Epithelial cell of proximal tubule (primary cell): ENCODE data around the gene ATAD3C. TPM values are rescaled to one million over a fixed set of nuclear protein-coding genes. Genes with fewer than 3 reads are reported as not detected.
"Not testable (repeated sequence)": the region's sequence is repeated elsewhere in the genome, so short reads cannot be mapped to it uniquely, and the experiment has no call there.

Experiments
- DNase-seq: peaks from one replicate; pipeline ENCODE4 v3.0.0-alpha.2; 2011; ENCODE audit warnings: low read depth
- H3K4me3 ChIP-seq: 2 replicates; pipeline ENCODE4 v1.5.1; 2011; ENCODE audit warnings: low read depth, mild to moderate bottlenecking, low read length
- total RNA-seq: library from RNA; depleted of rRNA; stranded (reverse); fragments of >200 nt; gene quantifications from 2 replicates; pipeline ENCODE4 v1.2.3, GENCODE V29; 2015
- TF ChIP-seq, protein P1 (sequence below): conservative IDR thresholded peaks from 2 replicates; pipeline ENCODE4 v1.5.1; 2012; ENCODE audit warnings: low read depth, mild to moderate bottlenecking, low read length

ATAD3C gene
- total RNA-seq, 1 donor from 2014 or later: under 0.01 TPM

DNA sequence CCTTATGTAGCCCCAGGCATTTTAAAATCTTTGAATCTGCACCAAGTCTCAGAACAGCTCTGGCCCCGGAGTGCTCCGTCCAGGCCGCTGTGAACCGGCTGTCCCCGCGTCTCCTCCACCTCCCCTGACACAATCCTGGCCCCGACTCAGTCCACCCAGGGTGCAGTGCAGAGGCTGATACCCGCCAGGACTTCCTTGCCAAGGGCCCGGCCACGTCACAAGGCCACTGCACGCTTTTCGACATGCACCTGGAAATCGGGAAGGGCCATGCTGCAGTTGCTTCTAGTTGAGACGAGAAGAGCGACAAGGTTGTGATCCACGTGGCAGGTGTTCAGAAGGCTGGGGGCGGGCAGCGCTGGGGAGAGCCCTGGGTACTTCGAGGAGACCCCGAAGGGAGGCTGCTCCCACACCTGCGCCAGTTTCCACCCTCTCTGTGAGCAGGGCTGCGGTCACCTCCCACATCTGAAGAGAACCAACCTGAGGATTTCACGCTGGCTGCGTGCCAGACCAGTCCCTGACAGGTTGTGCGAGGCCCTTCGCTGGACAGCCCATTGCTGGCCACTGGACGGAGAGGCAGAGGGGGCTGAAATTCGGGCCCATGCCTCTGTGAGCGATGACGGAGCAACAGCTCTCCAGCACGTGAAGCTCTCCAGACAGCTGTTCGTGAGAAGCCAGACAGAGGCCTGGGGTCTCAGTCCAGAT is 7.3 kb upstream of the ATAD3C start:
- H3K4me3 ChIP-seq: no peak overlapping the region
- TF ChIP-seq, protein P1, sequence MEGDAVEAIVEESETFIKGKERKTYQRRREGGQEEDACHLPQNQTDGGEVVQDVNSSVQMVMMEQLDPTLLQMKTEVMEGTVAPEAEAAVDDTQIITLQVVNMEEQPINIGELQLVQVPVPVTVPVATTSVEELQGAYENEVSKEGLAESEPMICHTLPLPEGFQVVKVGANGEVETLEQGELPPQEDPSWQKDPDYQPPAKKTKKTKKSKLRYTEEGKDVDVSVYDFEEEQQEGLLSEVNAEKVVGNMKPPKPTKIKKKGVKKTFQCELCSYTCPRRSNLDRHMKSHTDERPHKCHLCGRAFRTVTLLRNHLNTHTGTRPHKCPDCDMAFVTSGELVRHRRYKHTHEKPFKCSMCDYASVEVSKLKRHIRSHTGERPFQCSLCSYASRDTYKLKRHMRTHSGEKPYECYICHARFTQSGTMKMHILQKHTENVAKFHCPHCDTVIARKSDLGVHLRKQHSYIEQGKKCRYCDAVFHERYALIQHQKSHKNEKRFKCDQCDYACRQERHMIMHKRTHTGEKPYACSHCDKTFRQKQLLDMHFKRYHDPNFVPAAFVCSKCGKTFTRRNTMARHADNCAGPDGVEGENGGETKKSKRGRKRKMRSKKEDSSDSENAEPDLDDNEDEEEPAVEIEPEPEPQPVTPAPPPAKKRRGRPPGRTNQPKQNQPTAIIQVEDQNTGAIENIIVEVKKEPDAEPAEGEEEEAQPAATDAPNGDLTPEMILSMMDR: no peak
- DNase-seq: no peak

DNA sequence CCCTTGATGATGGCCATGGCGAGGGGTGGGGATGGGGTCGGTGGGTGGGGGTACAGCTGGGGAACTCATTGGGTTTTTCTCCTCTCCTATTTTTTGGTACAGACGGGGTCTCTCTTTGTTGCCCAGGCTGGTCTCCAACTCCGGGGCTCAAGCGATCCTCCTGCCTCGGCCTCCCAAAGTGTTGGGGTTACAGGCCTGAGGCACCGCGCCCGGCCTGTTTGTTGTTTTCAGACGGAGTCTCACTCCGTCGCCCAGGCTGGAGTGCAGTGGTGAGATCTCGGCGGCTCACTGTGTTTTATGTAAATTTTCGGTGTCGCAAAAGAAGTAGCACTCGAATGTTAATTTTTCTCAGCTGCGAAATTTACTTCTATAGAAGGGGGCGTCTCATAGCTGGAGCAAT is 2.9 kb upstream of the ATAD3C start:
- DNase-seq, H3K4me3 ChIP-seq: not testable (repeated sequence)

DNA sequence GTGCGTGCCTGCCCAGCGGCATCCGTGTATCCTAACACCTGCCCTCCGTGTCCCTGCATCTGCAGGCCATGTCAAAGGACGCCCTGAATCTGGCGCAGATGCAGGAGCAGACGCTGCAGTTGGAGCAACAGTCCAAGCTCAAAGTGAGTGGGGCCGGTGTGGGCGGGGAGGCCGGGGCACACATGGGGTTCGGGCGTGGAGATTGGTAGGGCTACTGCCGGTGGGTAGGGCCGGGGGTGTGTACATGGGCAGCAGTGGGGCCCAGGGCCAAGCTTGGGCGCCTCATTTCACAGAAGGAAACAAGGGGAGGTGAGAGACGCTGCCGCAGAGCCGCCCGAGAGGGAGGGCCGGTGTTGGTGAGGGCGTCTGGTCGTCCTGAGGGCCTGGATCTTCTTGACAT is 1.1 kb downstream of the ATAD3C start:
- not testable (repeated sequence) for H3K4me3 ChIP-seq, DNase-seq

DNA sequence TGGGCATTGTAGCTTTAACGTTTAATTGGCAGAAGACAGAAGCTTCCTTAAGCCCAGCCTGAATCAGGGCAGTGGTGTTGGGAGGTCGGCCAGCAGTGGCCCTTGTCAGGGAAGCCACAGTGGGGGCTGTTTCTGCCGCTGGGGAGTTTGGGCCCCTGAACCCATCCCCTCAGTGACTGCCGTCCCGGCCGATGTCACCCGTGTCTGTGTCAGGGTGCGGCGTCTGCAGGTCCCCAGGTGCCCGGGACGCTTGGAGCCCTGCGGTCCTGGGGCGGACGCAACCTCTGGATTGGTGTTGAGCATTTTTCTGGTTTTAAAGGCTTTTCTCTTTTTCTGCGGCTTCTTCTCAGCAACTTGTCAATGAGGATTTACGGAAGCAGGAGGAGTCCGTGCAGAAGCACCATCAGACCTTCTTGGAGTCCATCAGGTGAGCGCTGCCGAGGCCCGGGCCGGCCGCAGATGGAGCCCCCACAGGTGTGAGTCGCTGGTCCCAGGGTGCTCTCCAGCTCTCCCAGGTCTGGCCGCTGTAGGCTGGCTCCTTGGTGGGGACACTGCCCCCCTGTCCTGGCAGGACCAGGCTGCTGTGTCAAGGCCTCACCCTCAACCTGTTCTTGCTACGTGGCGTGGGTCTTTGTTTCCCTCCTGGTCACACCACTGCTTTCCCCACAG is 2.3 kb downstream of the ATAD3C start:
- H3K4me3 ChIP-seq: no peak overlapping the region
- TF ChIP-seq, protein P1: no peak
- no peak for DNase-seq

DNA sequence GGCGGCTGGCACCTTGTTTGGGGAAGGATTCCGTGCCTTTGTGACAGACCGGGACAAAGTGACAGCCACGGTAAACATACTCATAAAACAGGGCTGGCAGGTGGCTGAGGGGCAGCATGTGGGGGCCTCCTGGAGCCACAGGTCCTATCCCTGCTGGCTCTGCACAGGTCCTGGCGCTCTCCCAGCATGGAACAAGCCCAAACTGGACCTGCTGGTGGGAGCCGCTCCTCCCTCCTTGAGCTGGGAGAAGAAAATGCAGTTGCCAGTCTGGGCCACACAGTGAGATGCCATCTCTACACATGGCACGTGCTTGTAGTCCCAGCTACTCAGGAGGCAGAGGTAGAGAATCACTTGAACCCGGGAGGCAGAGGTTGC is 2.9 kb downstream of the ATAD3C start:
- not testable (repeated sequence) for DNase-seq, H3K4me3 ChIP-seq

DNA sequence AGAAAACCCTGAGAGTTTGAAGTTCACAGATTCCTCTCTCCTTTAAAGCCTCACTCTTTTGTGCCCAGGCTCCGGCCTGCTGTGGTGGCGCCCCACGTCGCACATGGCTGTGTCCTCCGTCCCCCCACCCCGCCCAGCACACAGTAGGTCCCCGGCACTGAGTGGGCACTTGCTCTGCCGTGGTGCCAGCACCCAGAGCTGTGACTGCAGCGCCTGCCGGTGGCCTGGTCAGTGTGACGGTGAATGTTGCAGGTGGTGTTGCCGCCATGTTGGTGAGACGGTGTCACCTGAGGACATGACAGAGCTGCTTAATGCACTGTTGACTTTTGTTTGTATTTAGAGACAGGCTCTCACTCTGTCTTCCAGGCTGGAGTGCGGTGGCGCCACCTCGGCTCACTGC is 3.4 kb downstream of the ATAD3C start:
- no peak for DNase-seq
- TF ChIP-seq, protein P1: no peak
- H3K4me3 ChIP-seq: no peak overlapping the region

DNA sequence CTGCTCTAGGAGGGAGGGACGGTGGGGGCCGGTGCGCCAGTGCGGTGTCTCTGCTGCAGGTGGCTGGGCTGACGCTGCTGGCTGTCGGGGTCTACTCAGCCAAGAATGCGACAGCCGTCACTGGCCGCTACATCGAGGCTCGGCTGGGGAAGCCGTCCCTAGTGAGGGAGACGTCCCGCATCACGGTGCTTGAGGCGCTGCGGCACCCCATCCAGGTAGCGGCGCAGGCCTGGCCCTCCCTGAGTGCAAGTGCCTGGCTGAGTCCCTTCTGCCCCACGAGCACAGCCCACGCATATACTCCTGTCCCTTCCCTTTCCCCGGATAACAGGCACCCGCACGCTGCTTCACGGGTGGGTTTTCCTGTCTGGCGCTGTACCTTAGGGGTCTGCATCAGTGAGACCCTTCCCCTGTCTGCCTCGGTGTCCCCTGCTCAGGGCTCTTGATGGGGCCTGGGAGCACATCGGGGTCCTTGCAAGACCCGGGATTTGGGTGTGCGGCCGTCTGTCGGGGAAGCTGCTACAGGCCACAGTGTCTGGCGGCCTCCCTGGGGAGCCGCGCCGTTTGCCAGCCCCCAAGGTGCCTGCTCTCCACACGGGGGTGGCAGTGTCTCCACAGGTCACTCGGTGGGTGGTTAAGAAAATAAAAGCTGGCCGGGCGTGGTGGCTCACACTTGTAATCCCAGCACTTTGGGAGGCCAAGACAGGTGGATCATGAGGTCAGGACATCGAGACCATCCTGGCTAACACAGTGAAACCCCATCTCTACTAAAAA is 5.0 kb downstream of the ATAD3C start:
- H3K4me3 ChIP-seq, DNase-seq: not testable (repeated sequence)

DNA sequence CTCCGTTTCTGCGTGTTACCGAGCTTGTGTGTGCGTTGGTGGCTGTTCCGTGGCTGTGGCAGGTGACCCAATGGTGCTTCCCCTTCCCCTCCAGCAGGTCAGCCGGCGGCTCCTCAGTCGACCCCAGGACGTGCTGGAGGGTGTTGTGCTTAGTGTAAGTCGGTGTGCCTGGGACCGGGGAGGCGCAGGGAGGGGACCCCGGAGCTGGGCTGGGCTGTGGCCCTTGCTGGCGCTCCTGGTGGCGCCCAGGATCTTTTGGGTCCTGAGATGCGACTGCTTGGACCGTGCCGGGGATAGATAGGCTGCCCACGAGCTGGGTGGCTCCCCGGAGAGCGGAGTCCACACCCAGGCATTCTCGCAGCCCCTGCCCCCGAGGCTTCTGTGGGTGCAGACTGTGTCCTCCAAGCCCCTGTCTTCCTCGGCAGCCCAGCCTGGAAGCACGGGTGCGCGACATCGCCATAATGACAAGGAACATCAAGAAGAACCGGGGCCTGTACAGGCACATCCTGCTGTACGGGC is 5.9 kb downstream of the ATAD3C start:
- TF ChIP-seq, protein P1: no peak
- DNase-seq: no peak
- H3K4me3 ChIP-seq: no peak overlapping the region

DNA sequence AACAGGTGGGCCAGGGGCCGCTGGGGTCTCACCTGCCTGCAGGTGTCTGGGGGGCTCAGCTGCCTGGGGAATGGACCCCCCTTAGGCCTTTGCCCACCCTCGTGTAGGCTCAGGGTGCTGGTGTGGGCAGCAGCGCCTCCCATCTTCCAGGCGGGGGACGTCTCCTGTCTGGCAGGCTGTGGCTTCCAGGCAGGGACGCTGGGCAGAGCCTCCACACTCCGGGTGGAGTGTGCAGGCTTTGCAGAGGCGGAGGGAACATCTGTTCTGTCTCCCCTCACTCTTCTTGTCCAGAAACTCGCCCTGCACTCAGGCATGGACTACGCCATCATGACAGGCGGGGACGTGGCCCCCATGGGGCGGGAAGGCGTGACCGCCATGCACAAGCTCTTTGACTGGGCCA is 6.4 kb downstream of the ATAD3C start:
- H3K4me3 ChIP-seq, DNase-seq: not testable (repeated sequence)

DNA sequence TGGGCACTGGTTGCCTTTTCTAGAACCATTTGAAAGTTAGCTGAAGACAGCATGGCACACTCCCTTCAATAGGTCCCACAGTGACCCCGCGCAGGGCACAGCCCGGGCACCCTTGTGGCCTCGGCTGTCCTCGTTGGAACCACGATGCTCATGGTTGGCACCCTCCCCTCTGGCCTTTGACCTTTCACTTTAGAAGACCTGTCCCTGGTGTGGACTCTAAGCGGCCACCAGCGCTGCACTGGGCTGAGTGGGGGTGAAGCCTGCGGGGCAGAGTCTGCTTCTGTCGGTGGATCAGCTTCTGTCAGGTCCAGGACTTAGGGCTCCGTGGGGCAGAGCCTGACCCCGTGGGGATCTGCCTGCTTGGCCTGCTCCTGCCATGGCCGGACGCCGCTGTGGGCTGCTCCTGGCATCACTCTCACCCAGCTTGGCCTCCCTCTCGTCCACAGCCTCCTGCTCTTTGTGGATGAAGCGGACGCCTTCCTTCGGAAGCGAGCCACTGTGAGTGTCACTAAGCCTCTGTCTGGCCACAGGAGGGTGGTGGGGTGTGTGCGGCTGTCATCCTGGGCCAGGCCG is 7.3 kb downstream of the ATAD3C start:
- H3K4me3 ChIP-seq, DNase-seq: not testable (repeated sequence)

DNA sequence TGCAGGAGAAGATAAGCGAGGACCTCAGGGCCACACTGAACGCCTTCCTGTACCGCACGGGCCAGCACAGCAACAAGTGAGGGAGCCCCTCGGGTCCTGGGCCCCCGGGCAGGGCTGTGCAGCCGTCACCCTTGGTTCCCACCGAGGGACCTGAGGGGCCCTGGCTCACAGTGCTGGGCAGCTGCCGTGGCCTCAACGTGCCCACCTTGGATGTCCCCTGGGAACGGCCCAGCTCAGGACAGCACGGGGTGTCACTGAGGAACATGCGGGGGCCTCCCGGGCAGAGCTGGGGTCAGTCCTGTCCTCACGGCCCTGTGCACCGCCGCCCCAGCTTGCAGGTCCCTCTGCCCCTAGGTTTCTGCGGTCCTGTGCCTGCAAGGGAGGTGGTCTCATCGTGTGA is 9.7 kb downstream of the ATAD3C start:
- not testable (repeated sequence) for DNase-seq

DNA sequence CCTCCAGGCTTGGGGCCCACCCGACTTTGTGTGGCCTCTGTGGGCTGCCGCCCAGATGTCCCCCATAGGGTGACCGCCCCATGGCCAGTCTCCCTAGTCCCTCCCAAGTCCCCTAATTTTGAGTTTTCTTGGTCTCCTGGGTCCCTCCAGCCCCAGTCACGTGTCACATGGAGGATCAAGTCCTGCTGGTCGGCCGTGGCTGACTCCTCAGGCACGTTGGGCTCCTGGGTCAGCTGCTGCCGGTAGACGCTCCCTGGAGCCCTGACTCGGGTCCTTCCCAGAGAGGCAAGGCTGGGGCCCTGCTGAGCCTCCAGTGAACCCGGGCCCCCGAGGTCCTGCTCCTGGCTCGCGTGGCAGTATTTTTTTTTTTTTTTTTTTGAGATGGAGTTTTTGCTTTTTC is 10.2 kb downstream of the ATAD3C start:
- H3K4me3 ChIP-seq, DNase-seq: not testable (repeated sequence)

More for the DNA sequence above, 9.7 kb downstream of the ATAD3C start:
- H3K4me3 ChIP-seq: not testable (repeated sequence)
